ENCODE data around the gene ASB2.

The ASB2 gene

GRCh38 chr14:93977790-93978581 is 1.6 kb upstream of the ASB2 start:
- DNase-seq = no peak

GRCh38 chr14:93977171-93977570 is 801 bp upstream of the ASB2 start:
- DNase-seq = no peak

GRCh38 chr14:93975791-93976476 is 436 bp downstream of the ASB2 start:
- no peak for DNase-seq

- DNase-seq = no peak
Measured at GRCh38 chr14:93974833-93975232, 1.5 kb downstream of the ASB2 start.

GRCh38 chr14:93974299-93974698 is 2.1 kb downstream of the ASB2 start:
- no peak for DNase-seq

GRCh38 chr14:93973607-93974006 is 2.8 kb downstream of the ASB2 start:
- DNase-seq = no peak

GRCh38 chr14:93972618-93973205 is 3.7 kb downstream of the ASB2 start:
- DNase-seq = no peak

GRCh38 chr14:93971635-93972027 is 4.7 kb downstream of the ASB2 start:
- no peak for DNase-seq

- no peak for DNase-seq
Measured at GRCh38 chr14:93970965-93971634, 5.3 kb downstream of the ASB2 start.

GRCh38 chr14:93970585-93970964 is 5.8 kb downstream of the ASB2 start:
- DNase-seq = no peak

- no peak for DNase-seq
Measured at GRCh38 chr14:93969082-93969828, 7.1 kb downstream of the ASB2 start.

GRCh38 chr14:93967637-93968250 is 8.6 kb downstream of the ASB2 start:
- DNase-seq = no peak

GRCh38 chr14:93965946-93966474 is 10.4 kb downstream of the ASB2 start:
- no peak for DNase-seq

GRCh38 chr14:93965287-93965821 is 11.0 kb downstream of the ASB2 start:
- no peak for DNase-seq

- DNase-seq = no peak
Measured at GRCh38 chr14:93964820-93965286, 11.5 kb downstream of the ASB2 start.

- DNase-seq = no peak
Measured at GRCh38 chr14:93964281-93964680, 12.1 kb downstream of the ASB2 start.

- no peak for DNase-seq
Measured at GRCh38 chr14:93963692-93964091, 12.7 kb downstream of the ASB2 start.

GRCh38 chr14:93962701-93963601 is 13.4 kb downstream of the ASB2 start:
- peak; percentile 37 for DNase-seq

- no peak for DNase-seq
Measured at GRCh38 chr14:93961620-93962019, 14.8 kb downstream of the ASB2 start.

- DNase-seq = no peak
Measured at GRCh38 chr14:93960774-93961438, 15.5 kb downstream of the ASB2 start.

All from SIG-M5 (cell line).